Adipose tissue (tissue), 3 donors: ENCODE measurements around the gene BCL2. TPM values are rescaled to one million over a fixed set of nuclear protein-coding genes. Genes with fewer than 3 reads are reported as not detected.

Source experiments
- H3K27ac ChIP-seq: one replicate; pipeline ENCODE4 v1.5.1; 2013; ENCODE audit warnings: low read depth, low read length
- WGBS, 3 donors: extraction: QIAGEN DNeasy Blood & Tissue Kit; methylation state at CpG; one replicate each; pipeline ENCODE4 v1.1.7; 2013; 5-methylcytosine and 5-hydroxymethylcytosine counted together
- polyA plus RNA-seq, 3 donors: library from polyadenylated mRNA; stranded (reverse); fragments of 200-250 nt; gene quantifications; one replicate each; pipeline ENCODE4 v1.2.3, GENCODE V29; 2013
- donor health status: healthy with polysubstance abuse.
- donor health status: Bipolar disorder and iron deficiency.
- donor health status: healthy.

BCL2 gene
- polyA plus RNA-seq, 3 donors = 1.2 to 16.2 (median 10.1) TPM

DNA sequence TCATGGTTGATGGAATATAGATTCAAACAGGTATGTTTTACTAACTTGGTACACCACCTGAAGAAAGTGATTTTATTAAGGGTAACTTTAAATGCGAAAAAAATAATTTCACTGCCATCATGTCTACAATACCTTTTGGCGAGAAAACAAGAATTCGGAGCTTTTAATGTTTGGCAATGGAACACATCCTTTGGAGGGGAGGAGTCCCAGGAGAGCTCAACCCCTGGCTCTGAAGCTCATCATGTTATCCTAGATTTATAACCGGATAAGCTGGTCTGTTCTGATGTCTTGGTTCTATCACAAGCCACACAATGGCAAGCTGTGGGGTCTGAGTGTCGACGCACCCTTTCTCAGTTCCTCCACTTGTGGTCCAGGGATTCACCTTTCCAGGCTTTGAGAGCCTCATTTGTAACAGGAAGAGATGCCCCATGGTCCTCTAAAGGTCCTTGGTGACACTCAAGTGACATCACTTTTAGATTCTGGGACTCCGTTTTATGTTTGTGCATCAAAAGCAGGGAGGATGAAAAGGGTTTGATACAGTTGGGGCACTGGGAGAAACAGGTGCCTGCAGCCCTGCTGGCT lies 172.7 kb downstream of the BCL2 start:
- no peak overlapping the region for H3K27ac ChIP-seq
- WGBS, 3 donors = 69 to 80% (median 76%) methylated on average over 7 of the region's 7 CpGs

DNA sequence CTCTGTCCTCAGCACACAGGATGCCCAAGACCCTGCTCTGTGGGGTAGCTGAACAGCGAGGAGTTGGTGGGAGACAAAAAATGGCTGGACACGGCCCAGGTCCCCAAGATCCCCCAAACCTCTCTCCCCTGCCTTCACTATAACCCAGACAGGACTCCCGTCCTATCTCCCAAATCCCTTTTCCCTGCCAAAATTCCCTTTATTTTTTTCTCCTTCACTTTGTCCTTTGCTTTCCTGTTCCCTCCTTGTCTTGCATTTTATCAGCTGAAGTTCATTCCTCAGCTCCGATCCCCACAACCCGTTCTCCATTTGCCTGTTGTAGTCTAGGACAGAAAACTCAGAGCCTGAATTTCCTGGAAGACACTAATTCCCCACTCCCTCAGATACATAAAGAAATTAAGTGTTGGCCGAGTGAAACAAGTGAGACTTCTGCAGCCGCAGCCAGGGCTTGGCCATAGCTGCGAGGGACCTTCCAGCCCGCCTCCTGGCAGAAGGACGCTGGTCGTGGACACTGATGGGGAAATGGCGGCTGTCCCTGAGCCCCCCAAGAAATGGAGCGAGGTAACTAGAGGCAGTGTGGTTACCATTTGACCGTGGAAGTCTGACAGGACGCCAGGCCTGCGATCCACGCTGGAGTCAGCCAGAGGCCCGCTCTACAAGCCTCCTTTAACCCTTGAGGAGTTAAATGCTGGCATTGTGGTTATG lies 173.6 kb downstream of the BCL2 start:
- WGBS, 3 donors = 63 to 72% (median 67%) methylated on average over 18 of the region's 18 CpGs
- H3K27ac ChIP-seq = no peak overlapping the region

DNA sequence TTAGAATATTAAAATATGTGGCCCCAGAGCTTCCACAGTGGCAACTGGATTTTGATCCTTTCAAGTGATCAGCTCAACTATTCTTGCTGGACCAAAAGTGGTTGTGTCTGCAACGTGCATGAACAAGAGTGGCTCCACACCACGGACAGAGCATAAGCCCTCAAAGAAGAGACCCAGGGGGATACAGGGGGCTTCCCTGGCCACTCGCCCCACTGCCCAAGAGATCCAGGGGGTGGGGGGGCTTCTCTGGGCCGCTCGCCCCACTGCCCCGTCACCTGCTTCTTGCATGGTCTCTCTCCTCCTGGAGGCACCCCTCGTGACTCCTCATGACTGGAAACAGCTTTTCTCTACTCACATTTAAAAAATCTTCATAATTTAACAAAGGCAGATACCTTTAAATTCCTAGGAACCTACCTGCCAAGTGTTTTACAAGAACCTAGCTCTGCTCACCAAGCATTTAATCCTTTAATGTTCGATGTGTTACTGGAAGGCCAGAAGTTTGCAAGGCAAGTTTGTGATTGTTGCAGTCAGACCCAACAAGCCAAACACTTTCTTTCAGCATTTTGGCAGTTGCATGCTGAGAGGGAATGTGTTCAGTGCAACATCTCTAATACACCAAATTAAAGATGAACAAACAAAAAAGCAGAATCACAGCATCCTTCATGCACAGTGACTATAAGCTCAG lies 174.3 kb downstream of the BCL2 start:
- H3K27ac ChIP-seq = no peak overlapping the region
- 75 to 85% (median 76%) methylated on average over 7 to 8 of the region's 8 CpGs for WGBS, 3 donors

DNA sequence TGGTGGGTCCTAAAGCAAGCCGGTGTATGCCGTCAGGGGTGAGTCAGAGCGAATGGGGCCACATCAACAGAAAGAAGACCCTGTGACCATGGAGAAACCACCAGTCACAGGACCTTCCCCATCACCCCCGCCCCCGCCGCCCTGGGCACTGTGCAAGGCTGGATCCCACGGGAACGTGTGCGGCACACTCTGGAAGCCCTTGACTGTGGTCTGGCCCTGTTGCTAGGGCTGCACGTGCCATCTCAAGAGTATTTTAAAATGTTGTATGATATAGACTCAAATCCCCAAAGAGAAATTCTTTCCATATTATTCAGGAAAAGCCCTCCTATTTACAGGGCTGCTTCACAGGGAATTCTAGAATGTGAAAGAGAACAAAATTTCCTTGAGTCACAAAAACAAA lies 174.8 kb downstream of the BCL2 start:
- WGBS, 3 donors = 80 to 87% (median 85%) methylated on average over 10 of the region's 10 CpGs
- H3K27ac ChIP-seq = no peak overlapping the region

DNA sequence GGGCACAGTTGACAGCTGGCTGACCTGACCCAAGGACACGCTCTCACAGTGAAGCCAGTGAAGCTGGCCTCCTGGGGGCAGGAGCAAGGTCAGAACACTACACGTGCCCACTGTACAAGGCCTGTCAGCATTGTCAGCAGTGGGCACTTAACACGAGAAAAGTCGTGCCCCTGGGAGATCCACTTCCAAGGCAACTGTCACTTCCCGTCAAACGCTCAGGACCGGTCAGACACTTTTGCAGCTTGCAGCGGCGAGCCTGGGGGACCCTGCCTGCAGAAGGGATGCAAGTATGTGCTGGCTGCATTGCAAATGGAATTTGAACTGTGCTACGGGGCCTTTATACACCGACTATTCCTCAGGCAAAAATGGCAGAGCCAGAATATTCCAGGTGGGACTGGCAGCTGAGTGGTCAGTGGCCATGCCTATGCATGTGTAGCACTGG lies 176.2 kb downstream of the BCL2 start:
- WGBS, 3 donors = 61 to 67% (median 62%) methylated on average over 11 of the region's 11 CpGs
- no peak overlapping the region for H3K27ac ChIP-seq

DNA sequence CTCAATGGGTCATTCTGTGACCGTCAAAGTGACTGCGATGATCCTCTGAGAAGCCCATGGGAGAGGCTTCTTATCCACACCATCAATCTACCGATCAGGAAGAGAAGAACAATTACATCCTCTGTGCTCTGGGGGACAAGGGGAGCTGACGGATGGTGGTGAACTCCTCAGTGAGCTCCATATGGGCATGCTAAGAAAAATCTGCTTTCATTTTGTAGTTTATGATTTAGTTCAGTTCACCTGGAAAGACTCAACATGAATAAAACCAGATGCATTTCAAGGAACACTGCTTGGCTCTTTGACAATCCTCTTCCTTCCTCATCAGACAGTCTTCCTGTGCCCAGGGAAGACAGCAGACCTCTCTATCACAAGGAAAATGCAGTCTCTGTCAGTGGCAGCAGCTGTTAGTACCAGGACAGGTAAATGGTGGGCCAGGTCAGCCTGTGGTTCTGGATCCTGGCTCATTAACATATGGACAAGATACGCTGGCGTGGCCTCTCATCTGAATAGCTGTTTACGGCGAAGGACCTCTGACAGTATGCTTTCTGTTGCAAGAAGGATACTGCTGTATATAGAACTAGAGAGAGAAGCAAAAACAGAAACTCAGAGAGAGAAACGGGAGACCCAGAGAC lies 176.9 kb downstream of the BCL2 start:
- 60 to 73% (median 62%) methylated on average over 9 of the region's 9 CpGs for WGBS, 3 donors
- H3K27ac ChIP-seq = no peak overlapping the region

DNA sequence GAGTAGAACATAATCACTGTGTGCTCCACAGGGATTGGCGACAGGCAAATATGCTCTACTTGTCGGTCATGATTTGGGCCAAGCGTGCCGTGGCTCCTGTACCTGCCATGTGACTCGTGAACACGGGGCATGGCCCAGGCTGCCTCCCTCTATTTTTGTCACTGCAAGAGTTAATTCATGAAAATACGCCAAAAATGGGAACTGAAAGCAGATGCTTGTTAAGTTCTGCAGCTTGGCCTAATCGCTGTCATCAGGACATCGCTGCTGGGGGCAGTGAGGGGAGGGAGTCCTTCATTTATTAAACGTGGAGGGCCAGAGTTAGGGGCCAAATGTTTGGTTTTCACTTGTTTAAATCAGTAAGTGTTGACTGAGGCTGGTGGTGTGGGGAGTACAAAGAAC lies 177.8 kb downstream of the BCL2 start:
- H3K27ac ChIP-seq = no peak overlapping the region
- 56 to 66% (median 65%) methylated on average over 10 of the region's 10 CpGs for WGBS, 3 donors

DNA sequence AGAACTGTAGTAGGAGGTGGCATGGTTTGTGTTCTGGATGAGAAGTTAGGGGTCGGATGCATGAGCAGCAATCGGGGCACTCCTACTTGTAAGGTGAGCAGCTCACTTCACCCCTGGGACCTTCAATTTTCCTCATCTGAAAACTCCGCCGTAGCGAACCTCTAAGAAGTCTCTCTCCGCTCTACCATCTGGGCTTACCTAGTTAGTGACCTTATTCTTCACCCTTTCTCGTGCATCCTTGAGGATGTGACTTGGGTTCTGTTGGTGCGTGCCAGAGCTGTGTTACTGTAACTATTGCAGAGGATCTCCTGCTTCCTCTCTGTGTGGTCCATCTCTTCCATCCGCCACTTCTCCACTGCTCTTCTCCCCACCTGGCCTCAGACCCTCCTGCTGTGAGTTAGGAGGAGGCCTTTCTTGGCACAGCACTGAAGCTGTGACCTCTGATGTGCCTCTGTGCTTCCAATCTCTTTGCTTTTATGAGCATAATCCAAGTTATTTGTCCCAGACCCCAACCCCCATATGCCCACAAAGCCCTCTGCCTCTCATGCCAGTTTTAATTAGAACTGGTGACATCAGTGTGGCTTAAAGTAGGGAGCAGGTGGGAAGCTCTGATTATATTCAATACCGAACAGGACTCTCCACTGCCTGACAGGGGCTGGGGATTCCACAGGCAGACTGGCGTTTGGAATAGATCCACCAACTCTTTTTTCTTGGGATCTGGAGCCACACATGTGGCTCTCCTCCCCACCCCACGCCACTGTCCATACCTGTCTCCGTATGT lies 178.4 kb downstream of the BCL2 start:
- 89 to 93% (median 90%) methylated on average over 13 of the region's 13 CpGs for WGBS, 3 donors
- no peak overlapping the region for H3K27ac ChIP-seq

DNA sequence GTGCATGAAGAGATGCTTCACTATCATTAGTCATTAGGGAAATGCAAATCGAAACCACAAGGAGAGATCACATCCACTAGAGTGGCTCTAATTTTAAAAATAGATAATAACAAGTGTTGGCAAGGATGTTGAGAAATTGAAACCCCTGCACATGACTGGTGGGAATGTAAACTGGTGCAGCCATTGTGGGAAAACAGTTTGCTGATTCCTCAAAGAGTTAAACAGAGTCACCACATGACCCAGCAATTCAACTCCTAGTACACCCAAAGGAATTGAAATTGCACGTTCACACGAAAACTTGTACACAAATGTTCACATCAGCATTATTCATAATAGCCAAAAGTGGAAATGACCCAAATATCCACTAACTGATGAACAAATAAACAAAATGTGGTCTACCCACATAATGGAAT lies 179.5 kb downstream of the BCL2 start:
- 58 to 87% (median 74%) methylated on average over 3 of the region's 3 CpGs for WGBS, 3 donors
- H3K27ac ChIP-seq = no peak overlapping the region

DNA sequence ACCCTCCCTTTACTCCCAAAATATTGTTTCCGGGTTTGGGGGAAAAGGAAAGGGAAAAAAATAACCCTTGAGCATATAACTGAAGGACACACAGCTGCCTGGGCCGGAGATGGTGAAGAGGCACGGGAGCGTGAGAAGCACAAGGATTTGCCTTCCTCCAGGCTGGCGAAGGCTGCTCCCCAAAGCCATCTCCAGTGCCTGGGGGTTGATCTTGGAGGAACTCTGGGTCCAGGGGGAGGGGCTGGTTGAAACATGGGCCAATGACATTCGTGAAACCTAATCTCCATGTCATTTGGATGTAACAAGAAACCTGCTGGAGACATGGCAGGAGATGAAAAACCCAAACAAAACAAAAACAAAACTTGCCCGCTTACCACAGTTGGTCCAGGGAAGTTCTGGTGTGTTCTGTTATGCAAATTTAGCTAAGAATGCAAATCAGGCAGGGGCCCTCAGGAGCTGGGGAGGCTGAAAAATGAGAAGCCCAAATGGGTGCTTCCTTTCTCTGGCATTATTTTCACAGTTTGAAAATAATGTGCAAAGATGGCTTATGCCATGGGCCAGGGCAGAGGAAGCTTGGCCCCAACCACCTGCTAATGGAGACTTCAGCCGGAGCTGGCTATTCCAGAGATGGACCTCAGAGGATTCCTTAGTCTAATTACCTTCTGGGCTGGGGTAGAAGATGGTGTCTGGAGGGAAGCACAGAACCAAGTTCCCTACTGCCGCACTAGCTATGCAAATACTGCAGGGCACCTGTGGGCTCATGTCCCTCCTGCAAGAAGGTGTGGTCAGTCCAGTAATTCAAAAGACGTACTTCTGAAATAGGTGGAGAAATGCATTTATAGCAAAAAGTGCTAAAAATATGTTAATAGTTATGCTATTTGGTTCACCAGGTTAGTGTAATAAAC lies 180.9 kb downstream of the BCL2 start:
- WGBS, 3 donors = 42 to 69% (median 45%) methylated on average over 10 of the region's 10 CpGs
- H3K27ac ChIP-seq = no peak overlapping the region

DNA sequence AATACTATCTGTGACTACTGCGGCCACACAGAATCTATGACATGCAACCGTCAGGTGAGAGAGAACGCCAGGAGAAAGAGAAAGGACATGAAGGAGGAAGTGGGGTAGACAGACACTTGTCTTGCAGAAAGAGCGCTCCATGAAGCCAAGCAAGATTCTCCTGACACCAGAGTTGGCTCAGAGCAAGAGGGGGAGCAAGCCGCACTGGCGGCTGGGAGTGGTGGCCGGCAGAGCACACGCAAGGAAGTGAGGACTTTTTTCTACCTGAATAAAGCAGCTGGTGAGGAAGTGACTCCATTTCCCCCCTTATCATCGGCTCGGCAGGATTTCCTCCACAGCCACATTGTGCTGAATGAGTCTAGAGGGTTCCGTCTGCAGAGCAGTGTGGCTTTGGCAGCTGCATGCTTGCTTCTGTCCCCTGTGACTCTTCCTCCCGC lies 181.6 kb downstream of the BCL2 start:
- 22 to 69% (median 33%) methylated on average over 12 of the region's 12 CpGs for WGBS, 3 donors
- no peak overlapping the region for H3K27ac ChIP-seq

DNA sequence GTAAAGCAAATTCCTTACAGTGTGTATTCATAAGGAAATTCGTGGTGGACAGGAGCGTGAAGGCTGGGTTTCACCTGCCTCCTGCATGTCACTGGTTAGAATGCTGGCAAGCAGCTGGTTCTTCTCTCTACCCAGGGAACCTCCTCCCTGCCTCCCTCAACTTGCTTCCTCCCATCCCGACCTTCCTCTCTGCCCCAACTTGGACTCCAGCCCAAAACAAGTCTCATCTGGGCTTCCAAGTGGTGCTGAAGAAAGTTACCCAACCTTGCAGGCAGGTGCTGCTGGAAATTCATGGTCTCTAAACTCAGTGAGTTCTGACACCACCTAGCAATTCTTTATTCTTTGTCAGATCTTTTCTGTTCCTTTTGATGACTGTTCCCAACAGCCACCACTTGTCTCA lies 184.5 kb downstream of the BCL2 start:
- no peak overlapping the region for H3K27ac ChIP-seq
- WGBS, 3 donors = 59 to 72% (median 63%) methylated on average over 3 of the region's 3 CpGs

DNA sequence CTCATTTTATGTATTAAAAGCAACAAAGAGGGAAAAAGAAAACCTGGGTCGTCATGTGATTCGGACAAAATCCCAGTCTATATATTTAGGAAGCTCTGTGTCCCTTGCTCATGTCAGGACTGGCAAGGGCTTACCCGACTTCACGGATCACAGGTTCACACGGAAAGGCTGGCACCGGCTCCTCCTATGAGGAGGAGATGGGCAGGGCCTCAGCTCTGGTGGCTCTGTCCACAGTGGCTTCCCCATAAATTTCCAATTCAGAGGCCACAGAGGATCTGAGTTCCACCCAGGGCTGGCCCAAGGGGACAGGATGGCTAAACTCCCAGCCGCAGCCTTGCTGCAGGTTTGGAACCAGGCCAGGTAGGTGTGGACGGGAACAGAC lies 186.8 kb downstream of the BCL2 start:
- H3K27ac ChIP-seq = no peak overlapping the region
- WGBS, 3 donors = 40 to 80% (median 78%) methylated on average over 8 of the region's 8 CpGs

DNA sequence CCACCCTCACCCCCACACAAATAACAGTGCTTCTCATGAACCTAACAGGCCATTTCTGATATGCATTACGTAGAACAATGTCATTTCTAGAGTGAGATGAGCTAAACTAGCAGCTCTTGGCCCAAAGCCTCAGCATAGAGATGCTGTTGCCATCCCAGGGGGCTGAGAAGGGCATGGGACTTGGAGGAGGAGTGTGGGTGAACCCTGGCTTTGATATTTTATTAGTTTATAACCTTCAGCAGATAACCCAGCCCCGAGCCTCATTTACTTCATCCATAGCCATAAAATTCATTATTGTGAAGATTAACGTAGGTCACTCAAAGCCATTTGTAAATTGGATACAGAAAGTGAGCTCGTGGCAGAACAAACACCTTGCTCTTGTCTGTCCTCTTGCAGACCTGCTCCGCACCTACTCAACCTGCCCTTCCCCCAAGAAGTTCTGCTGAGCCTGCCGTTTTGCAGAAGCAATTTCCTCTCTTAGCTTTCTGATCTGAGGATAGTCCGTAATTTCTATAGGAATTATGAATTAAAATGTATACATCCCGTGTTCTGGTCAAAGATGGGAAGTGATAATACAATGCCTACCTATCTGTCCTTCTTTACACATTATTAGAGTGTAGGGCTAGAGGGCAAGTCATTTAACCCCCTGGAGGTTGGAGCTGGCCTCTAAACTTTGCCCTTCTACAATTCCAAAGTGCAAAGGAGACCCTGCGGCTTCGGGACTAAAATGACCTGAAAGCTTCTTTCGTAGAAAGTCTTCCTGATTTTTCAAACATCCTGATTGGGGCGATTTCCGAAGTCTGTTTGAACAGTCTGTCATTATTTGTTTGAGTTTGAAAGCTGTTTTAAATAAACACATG lies 187.4 kb downstream of the BCL2 start:
- 41 to 86% (median 80%) methylated on average over 13 of the region's 13 CpGs for WGBS, 3 donors

DNA sequence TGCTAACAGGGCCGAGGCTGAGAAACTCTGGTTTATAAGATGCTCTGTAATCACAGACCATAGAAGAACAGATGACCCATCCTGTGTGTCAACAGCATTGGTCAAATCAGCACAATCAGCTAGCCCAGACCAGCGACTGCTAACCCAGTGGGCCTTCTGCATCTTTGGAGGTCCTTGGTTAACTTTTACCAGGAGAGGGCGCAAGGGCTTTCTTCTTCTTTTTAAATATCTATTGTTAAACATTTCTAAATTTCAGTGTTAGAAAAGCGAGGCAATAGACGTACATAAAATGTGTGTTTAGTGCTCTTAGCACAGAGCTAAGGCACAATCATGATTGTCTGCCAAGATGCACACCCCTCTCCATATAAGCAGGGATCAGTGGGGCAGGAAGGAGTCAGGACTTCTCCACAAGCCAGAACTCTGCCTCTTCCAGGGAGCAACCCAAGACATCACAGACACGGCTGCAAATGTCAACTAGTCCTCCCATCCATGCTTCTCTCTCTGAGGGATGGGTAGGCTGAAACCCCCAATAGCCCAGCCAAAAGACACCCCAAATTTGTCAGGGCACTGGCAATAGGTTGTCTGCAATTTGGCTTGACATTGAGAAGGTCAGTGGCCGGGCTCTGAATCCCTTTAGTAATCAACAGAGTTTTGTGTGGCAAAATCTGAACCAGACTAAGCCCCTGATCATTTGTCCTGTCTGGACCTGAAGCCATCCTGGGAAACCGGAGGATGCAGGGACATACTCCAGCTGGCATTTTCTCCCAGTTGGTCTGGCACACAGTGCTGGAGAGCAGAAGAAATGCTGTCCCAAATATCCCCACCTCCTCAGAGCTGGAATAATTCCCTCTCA lies 188.2 kb downstream of the BCL2 start:
- 36 to 45% (median 42%) methylated on average over 8 of the region's 8 CpGs for WGBS, 3 donors
- no peak overlapping the region for H3K27ac ChIP-seq

More for the DNA sequence above, 187.4 kb downstream of the BCL2 start:
- no peak overlapping the region for H3K27ac ChIP-seq

DNA sequence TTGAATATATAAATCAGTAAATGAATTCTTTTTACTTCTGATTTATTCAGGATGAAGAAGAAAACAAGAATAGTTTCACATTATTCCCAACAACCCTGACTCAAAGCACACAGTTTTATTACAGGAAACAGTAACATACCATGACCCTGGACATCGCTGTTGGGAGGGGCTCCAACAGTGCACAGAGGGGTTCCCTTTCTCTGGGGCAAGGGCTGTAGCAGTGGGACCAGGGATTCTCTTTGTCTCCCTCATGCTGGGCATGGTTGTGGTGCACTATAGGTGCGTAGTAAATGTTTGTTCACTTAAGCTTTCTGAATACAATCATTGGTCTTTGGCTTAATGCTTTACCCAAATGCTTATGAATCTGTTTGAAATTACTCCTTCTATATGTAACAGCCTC lies 189.4 kb downstream of the BCL2 start:
- no peak overlapping the region for H3K27ac ChIP-seq
- 64 to 82% (median 66%) methylated on average over 2 of the region's 2 CpGs for WGBS, 3 donors
